Measurements from ENCODE around the gene COQ8A.

The COQ8A gene

DNA sequence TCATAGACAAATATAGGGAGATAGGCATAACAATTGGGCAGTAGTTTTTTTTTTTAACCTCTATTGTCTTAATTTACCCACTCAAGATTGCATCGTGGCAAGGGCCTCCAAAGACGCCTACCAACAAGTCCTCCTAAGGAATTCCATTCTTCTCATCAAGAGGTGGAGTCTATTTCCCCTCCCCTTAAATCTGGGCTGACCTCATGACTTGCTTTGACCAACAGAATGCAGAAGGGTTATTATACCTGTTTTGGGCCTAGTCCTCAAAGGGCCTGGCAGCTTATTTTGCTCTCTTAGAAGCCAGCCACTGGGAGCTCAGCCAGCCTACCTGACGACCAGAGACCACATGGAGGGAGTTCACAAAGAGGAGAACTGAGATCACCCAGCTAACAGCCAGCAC, 92.3 kb downstream of the COQ8A start:
- no peak for TF ChIP-seq CTCF (IDR thresholded peaks at IDR 0.05; ENCODE audit: insufficient read depth, missing control alignments)
- DNase-seq (ENCODE audit: insufficient read length, low spot score) (no peak), FAIRE-seq (no peak)

- TF ChIP-seq CTCF (IDR thresholded peaks at IDR 0.05; ENCODE audit: insufficient read depth, missing control alignments), result no peak
- DNase-seq (ENCODE audit: insufficient read length, low spot score) (no peak), FAIRE-seq (no peak)
Measured at GRCh38 chr1:227033880-227034279, 93.8 kb downstream of the COQ8A start.

GRCh38 chr1:227035316-227035715, 95.2 kb downstream of the COQ8A start:
- FAIRE-seq, result no peak
- DNase-seq (ENCODE audit: insufficient read length, low spot score), result peak; percentile 56
- no peak for TF ChIP-seq CTCF (IDR thresholded peaks at IDR 0.05; ENCODE audit: insufficient read depth, missing control alignments)

- TF ChIP-seq CTCF (IDR thresholded peaks at IDR 0.05; ENCODE audit: insufficient read depth, missing control alignments), result no peak
- DNase-seq (ENCODE audit: insufficient read length, low spot score), result no peak
- FAIRE-seq, result peak; percentile 16
Measured at GRCh38 chr1:227037121-227037520, 97.0 kb downstream of the COQ8A start.

Data from D721Med (cell line).